Gastroesophageal sphincter (tissue), 4 donors: ENCODE results near the gene FAAH2. TPM values are rescaled to one million over a fixed set of nuclear protein-coding genes. Genes with fewer than 3 reads are reported as not detected.

Experiments
- ATAC-seq: fragments of 150-250 bp; one replicate; pipeline ENCODE4 v1.9.1; 2016; ENCODE audit warnings: mild to moderate bottlenecking, moderate library complexity
- H3K27ac ChIP-seq, 4 donors: fragments of 200-600 bp; sonication (generic) in 3 of 4; 1 replicate in 3 of 4; 2 replicates in 1 of 4; pipeline ENCODE4 v1.5.1; 2016 to 2019
- H3K27me3 ChIP-seq: fragments of 200-600 bp; sonication (generic); one replicate; pipeline ENCODE4 v1.5.1; 2019
- H3K36me3 ChIP-seq, 2 donors: fragments of 200-600 bp; sonication (generic); one replicate each; pipeline ENCODE4 v1.5.1; 2019; ENCODE audit warnings: control low read depth in 1 of 2
- H3K4me1 ChIP-seq, 3 donors: fragments of 200-600 bp; sonication (generic); 1 replicate in 2 of 3; 2 replicates in 1 of 3; pipeline ENCODE4 v1.5.1; 2016 to 2019; ENCODE audit warnings: control low read depth in 2 of 3
- H3K4me3 ChIP-seq, 2 donors: fragments of 200-600 bp; sonication (generic); one replicate each; pipeline ENCODE4 v1.5.1; 2019; ENCODE audit warnings: mild to moderate bottlenecking in 1 of 2, moderate library complexity in 1 of 2
- H3K9me3 ChIP-seq, 3 donors: fragments of 200-600 bp; sonication (generic); one replicate each; pipeline ENCODE4 v1.5.1; 2017 to 2019; ENCODE audit warnings: control low read depth in 2 of 3
- CTCF ChIP-seq, 4 experiments: fragments of 200-600 bp in 2 of 4; fragments of 450-650 bp in 2 of 4; sonication (generic) in 1 of 4; IDR thresholded peaks; one replicate each; pipeline ENCODE4 v1.5.1; 2017 to 2019; ENCODE audit warnings: antibody characterized with exemption in 4 of 4, mild to moderate bottlenecking in 2 of 4, moderate library complexity in 2 of 4
- EP300 ChIP-seq: sonication (generic); formaldehyde crosslinking; IDR thresholded peaks from one replicate; pipeline ENCODE4 v1.6.1; 2017; ENCODE audit warnings: antibody characterized with exemption, mild to moderate bottlenecking
- POLR2A ChIP-seq, 2 donors: fragments of 450-650 bp; IDR thresholded peaks; one replicate each; pipeline ENCODE4 v1.6.1; 2017; ENCODE audit warnings: antibody characterized with exemption in 2 of 2, mild to moderate bottlenecking in 2 of 2, moderate library complexity in 1 of 2
- POLR2AphosphoS5 ChIP-seq: sonication (generic); formaldehyde crosslinking; IDR thresholded peaks from one replicate; pipeline ENCODE4 v1.6.1; 2017; ENCODE audit warnings: antibody characterized with exemption
- WGBS, 2 donors: methylation state at CpG; one replicate each; pipeline ENCODE4 v1.1.5; 2018; ENCODE audit warnings: low coverage in 1 of 2; 5-methylcytosine and 5-hydroxymethylcytosine counted together
- total RNA-seq, 4 donors: library from RNA; depleted of rRNA; stranded (reverse); fragments of >200 nt; gene quantifications; one replicate each; pipeline ENCODE4 v1.1.0, GENCODE V29; 2016

FAAH2 gene
- under 1 TPM in 3 of 4 donors, not detected in 1; 0.13 to 0.62 (median 0.42) TPM for total RNA-seq

GRCh38 chrX:57286507-57287251 lies at the start of gene FAAH2:
TSS of gene FAAH2 (plus strand) at chrX:57286706. CDS start at chrX:57286826, 120 bp downstream.
- TF ChIP-seq POLR2A (IDR thresholded peaks at IDR 0.05) = no peak
- TF ChIP-seq EP300 = no peak
- TF ChIP-seq CTCF (IDR thresholded peaks at IDR 0.05) = no peak
- TF ChIP-seq POLR2AphosphoS5 = no peak
- WGBS, 2 donors = 17 to 26% methylated on average over 2 to 5 of the region's 22 CpGs
- peak within 1 kb of the TSS; percentile 25 to 36 for H3K4me3 ChIP-seq
- ATAC-seq = no peak
- H3K27me3 ChIP-seq = no peaks in the 10 kb centered on the region
- no peaks in the 10 kb centered on the region for H3K4me1 ChIP-seq
- H3K27ac ChIP-seq = no peak within 1 kb of the TSS
- H3K36me3 ChIP-seq = no peaks in the 10 kb centered on the region
- no peaks in the 10 kb centered on the region for H3K9me3 ChIP-seq

- Histone ChIP-seq H3K4me3 (no peak overlapping the region), H3K27ac (no peak overlapping the region), H3K27me3 (no peaks in the 10 kb centered on the region), H3K4me1 (no peaks in the 10 kb centered on the region), H3K9me3 (no peaks in the 10 kb centered on the region), H3K36me3 (no peaks in the 10 kb centered on the region)
- WGBS, 2 donors = 92% methylated on average over 2 of the region's 7 CpGs; no CpG with 5 or more reads in 1 of the 2 donors
- TF ChIP-seq EP300 (no peak), CTCF (IDR thresholded peaks at IDR 0.05) (no peak), POLR2A (IDR thresholded peaks at IDR 0.05) (no peak), POLR2AphosphoS5 (no peak)
- no peak for ATAC-seq
These were observed 44.5 kb upstream of the FAAH2 start for GRCh38 chrX:57241967-57242366.

DNA sequence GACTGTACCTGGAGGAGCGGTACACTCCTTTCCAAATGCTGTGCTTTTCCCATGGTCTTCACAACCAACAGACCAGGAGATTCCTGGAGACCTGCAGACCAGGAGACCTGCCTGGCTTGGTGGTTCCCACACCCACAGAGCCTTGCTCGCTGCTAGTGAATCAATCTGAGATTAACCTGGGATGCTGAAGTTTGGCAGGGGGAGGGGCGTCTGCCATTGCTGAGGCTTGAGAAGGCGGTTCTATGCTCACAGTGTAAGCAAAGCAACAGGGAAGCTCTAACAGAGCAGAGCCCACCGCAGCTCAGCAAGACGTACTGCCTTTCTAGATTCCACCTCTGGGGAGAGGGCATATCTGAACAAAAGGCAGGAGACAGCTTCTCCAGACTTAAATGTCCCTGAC lies 34.5 kb upstream of the FAAH2 start:
- Histone ChIP-seq H3K4me3 (no peak overlapping the region), H3K27me3 (no peaks in the 10 kb centered on the region), H3K9me3 (peaks cover 0 to 10% (median 0%) of the 10 kb centered on the region in 3 donors), H3K36me3 (no peaks in the 10 kb centered on the region), H3K4me1 (no peaks in the 10 kb centered on the region), H3K27ac (no peak overlapping the region)
- 60% methylated on average over 1 of the region's 6 CpGs; no CpG with 5 or more reads in 1 of the 2 donors for WGBS, 2 donors
- ATAC-seq = no peak
- TF ChIP-seq EP300 (no peak), CTCF (IDR thresholded peaks at IDR 0.05) (no peak), POLR2AphosphoS5 (no peak), POLR2A (IDR thresholded peaks at IDR 0.05) (no peak)

GRCh38 chrX:57265126-57265525 lies 21.4 kb upstream of the FAAH2 start:
- TF ChIP-seq EP300 (no peak), POLR2A (IDR thresholded peaks at IDR 0.05) (no peak), CTCF (IDR thresholded peaks at IDR 0.05) (no peak), POLR2AphosphoS5 (no peak)
- ATAC-seq = no peak
- Histone ChIP-seq H3K9me3 (no peaks in the 10 kb centered on the region), H3K36me3 (no peaks in the 10 kb centered on the region), H3K4me3 (no peak overlapping the region), H3K27me3 (no peaks in the 10 kb centered on the region), H3K4me1 (no peaks in the 10 kb centered on the region), H3K27ac (no peak overlapping the region)
- whole genome bisulfite sequencing, 2 donors = no CpG with 5 or more reads among the region's 4 CpGs

DNA sequence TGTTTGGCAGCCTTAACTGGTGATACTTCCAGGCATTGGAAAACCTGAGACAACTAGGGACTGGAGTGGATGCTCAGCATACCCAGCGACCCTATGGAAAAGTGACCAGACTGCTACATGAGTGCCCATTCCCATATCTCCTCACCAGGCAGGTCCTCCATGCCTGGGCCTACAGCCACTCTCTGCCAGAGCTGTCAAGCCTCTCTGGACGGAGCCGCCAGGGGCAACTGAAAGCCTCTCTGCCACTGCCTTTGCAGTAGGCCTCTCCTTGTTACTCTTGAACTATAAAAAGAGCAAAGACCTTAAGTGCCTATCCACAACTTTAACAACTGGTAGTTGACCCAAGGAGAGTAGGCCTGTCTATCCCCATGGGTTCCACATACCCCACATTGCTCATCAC lies 20.2 kb upstream of the FAAH2 start:
- WGBS, 2 donors = no CpG with 5 or more reads among the region's 3 CpGs
- TF ChIP-seq CTCF (IDR thresholded peaks at IDR 0.05) = no peak
- no peak for TF ChIP-seq EP300
- TF ChIP-seq POLR2A (IDR thresholded peaks at IDR 0.05) = no peak
- no peak for TF ChIP-seq POLR2AphosphoS5
- H3K36me3 ChIP-seq = no peaks in the 10 kb centered on the region

More for the DNA sequence above, 20.2 kb upstream of the FAAH2 start:
- no peak overlapping the region for H3K27ac ChIP-seq
- no peaks in the 10 kb centered on the region for H3K4me1 ChIP-seq
- no peaks in the 10 kb centered on the region for H3K27me3 ChIP-seq
- H3K9me3 ChIP-seq = no peaks in the 10 kb centered on the region
- no peak overlapping the region for H3K4me3 ChIP-seq
- ATAC-seq = no peak
